Endothelial cell of umbilical vein (primary cell): ENCODE measurements around the gene NEO1. TPM values are rescaled to one million over a fixed set of nuclear protein-coding genes. Genes with fewer than 3 reads are reported as not detected.

ENCODE experiments used
- BruUV-seq: library from RNA; stranded (reverse); fragments of 400-500 nt; replicated peaks from 2 replicates; lab custom pipeline; 2021; lab: Mats Ljungman, UMichigan
- CTCF ChIA-PET: fragments of 300-600, 350-600 bp; sonication (Branson Sonifier 250); formaldehyde crosslinking; loops from one replicate; lab custom pipeline; 2021; ENCODE audit warnings: antibody characterized with exemption, inconsistent platforms; lab: Charles Lee
- POLR2A ChIA-PET: fragments of 300-600, 350-600 bp; sonication (Branson Sonifier 250); formaldehyde crosslinking; loops from one replicate; lab custom pipeline; 2021; ENCODE audit warnings: antibody characterized with exemption, inconsistent platforms; lab: Charles Lee
- DNase-seq: peaks from one replicate; pipeline ENCODE4 v3.0.0-alpha.2; 2011; ENCODE audit warnings: low read depth, low spot score
- FAIRE-seq: peaks from 2 replicates; lab custom pipeline; 2011; peaks lifted over from hg19 to GRCh38; lab: Jason Lieb, UNC
- H2AFZ ChIP-seq: 2 replicates; pipeline ENCODE4 v1.6.0; 2012; ENCODE audit warnings: low read depth, low read length, control low read depth, inconsistent platforms
- H3K27ac ChIP-seq: 2 replicates; pipeline ENCODE4 v1.5.1; 2011; ENCODE audit warnings: low read depth, mild to moderate bottlenecking, control low read depth, low read length, moderate library complexity; ENCODE audit not compliant: insufficient read depth
- H3K27me3 ChIP-seq, 2 experiments: 2 replicates each; pipeline versions ENCODE4 v1.6.0 to v1.6.1; 2011; ENCODE audit warnings: low read length in 2 of 2, mixed read lengths in 1 of 2; ENCODE audit not compliant: control insufficient read depth in 2 of 2, insufficient read depth in 2 of 2
- H3K36me3 ChIP-seq, 2 experiments: 2 replicates in 1 of 2; 3 replicates in 1 of 2; pipeline ENCODE4 v1.5.1; 2011; ENCODE audit warnings: low read length in 2 of 2, mild to moderate bottlenecking in 1 of 2, moderate library complexity in 1 of 2; ENCODE audit not compliant: control insufficient read depth in 2 of 2, insufficient read depth in 2 of 2; ENCODE audit errors: extremely low read depth in 1 of 2
- H3K4me1 ChIP-seq: 3 replicates; pipeline ENCODE4 v1.5.1; 2011; ENCODE audit warnings: mild to moderate bottlenecking, low read length; ENCODE audit not compliant: control insufficient read depth, insufficient read depth; ENCODE audit errors: extremely low read depth
- H3K4me2 ChIP-seq: 2 replicates; pipeline ENCODE4 v1.6.1; 2011; ENCODE audit warnings: low read length, control low read depth, mixed read lengths; ENCODE audit not compliant: insufficient read depth
- H3K4me3 ChIP-seq, 3 experiments: fragments of 200-600 bp in 1 of 3; sonication (generic), shearing (Covaris generic) in 1 of 3; replicated peaks in 1 of 3; 2 replicates each; pipeline ENCODE4 v1.5.1; 2011 to 2016; ENCODE audit warnings: control low read depth in 3 of 3, low read length in 3 of 3, mild to moderate bottlenecking in 2 of 3, inconsistent platforms in 1 of 3, low read depth in 1 of 3, moderate library complexity in 1 of 3; ENCODE audit not compliant: insufficient read depth in 1 of 3
- H3K79me2 ChIP-seq: 2 replicates; pipeline ENCODE4 v1.6.0; 2012; ENCODE audit warnings: low read length, inconsistent platforms; ENCODE audit not compliant: control insufficient read depth, insufficient read depth
- H3K9ac ChIP-seq: replicated peaks from 2 replicates; pipeline ENCODE3; 2011; ENCODE audit warnings: low read length, control low read depth; ENCODE audit not compliant: insufficient read depth; ENCODE audit errors: extremely low read depth
- H3K9me1 ChIP-seq: replicated peaks from 3 replicates; pipeline ENCODE4 v1.6.0; 2011; ENCODE audit warnings: mild to moderate bottlenecking, low read length; ENCODE audit not compliant: control insufficient read depth, insufficient read depth; ENCODE audit errors: extremely low read depth
- H3K9me3 ChIP-seq: replicated peaks from 2 replicates; pipeline ENCODE4 v1.5.1; 2012; ENCODE audit warnings: low read length, inconsistent platforms; ENCODE audit not compliant: control insufficient read depth, insufficient read depth
- H4K20me1 ChIP-seq: replicated peaks from 2 replicates; pipeline ENCODE3; 2011; ENCODE audit warnings: mild to moderate bottlenecking, low read length; ENCODE audit not compliant: control insufficient read depth, insufficient read depth; ENCODE audit errors: extremely low read depth
- CTCF ChIP-seq, 2 donors: IDR thresholded peaks; 1 replicate in 1 of 2; 2 replicates in 1 of 2; pipeline ENCODE4 v1.5.1; 2011; ENCODE audit warnings: low read length in 2 of 2, mild to moderate bottlenecking in 2 of 2, moderate library complexity in 2 of 2, control low read depth in 1 of 2, inconsistent platforms in 1 of 2, low read depth in 1 of 2; ENCODE audit not compliant: insufficient read depth in 1 of 2; ENCODE audit errors: extremely low read depth in 1 of 2
- EZH2 ChIP-seq: IDR thresholded peaks from 2 replicates; pipeline ENCODE4 v1.6.1; 2012; ENCODE audit warnings: borderline replicate concordance, low read depth, mild to moderate bottlenecking, moderate library complexity, low read length, inconsistent platforms; ENCODE audit not compliant: severe bottlenecking
- FOS ChIP-seq: IDR thresholded peaks from 2 replicates; pipeline ENCODE4 v1.6.1; 2011; ENCODE audit warnings: mild to moderate bottlenecking, low read length, moderate library complexity, borderline replicate concordance; ENCODE audit not compliant: insufficient read depth
- GATA2 ChIP-seq: IDR thresholded peaks from 2 replicates; pipeline ENCODE4 v1.7.0; 2011; ENCODE audit warnings: low read depth, mild to moderate bottlenecking, moderate library complexity, mixed read lengths, low read length; ENCODE audit not compliant: insufficient read length, insufficient read depth
- JUN ChIP-seq: IDR thresholded peaks from 2 replicates; pipeline ENCODE4 v1.6.1; 2011; ENCODE audit warnings: borderline replicate concordance, low read depth; ENCODE audit not compliant: insufficient read length, insufficient read depth
- MAX ChIP-seq: IDR thresholded peaks from 2 replicates; pipeline ENCODE4 v1.6.1; 2011; ENCODE audit not compliant: insufficient read depth, insufficient read length
- MYC ChIP-seq: IDR thresholded peaks from one replicate; pipeline ENCODE4 v1.6.1; 2011; ENCODE audit warnings: mild to moderate bottlenecking, low read depth, low read length
- POLR2A ChIP-seq: IDR thresholded peaks from 2 replicates; pipeline ENCODE4 v1.6.1; 2012; ENCODE audit warnings: low read depth, mild to moderate bottlenecking, control low read depth, low read length
- POLR2AphosphoS5 ChIP-seq: IDR thresholded peaks from 2 replicates; pipeline ENCODE4 v1.6.1; 2012; ENCODE audit warnings: low read depth, mild to moderate bottlenecking, control low read depth, low read length, moderate library complexity; ENCODE audit not compliant: insufficient read depth
- dilution Hi-C: fragments of 300-500 bp; cut with MboI; formaldehyde crosslinking; loops from one replicate; pipeline ENCODE4 v1.15.0; 2019; ENCODE audit warnings: low sequenced_read_pairs; ENCODE audit not compliant: extremely low pct_ligation_motif_present
- intact Hi-C: fragments of 100-400 bp; cut with micrococcal nuclease; formaldehyde crosslinking; loops from one replicate; pipeline ENCODE4 v1.10.0; 2022
- polyA plus RNA-seq, 4 experiments: library from polyadenylated mRNA; depleted of rRNA in 3 of 4; stranded (reverse) in 3 of 4; unstranded in 1 of 4; fragments of >200 nt; gene quantifications; 2 replicates each; pipeline versions ENCODE4 v1.2.1 to v1.2.3, GENCODE V29; 2011 to 2012; ENCODE audit warnings: missing spikeins in 1 of 4
- total RNA-seq: library from RNA; stranded (reverse); gene quantifications from 2 replicates; pipeline ENCODE4 v1.2.3, GENCODE V29; 2021

NEO1 gene
- total and polyA plus RNA-seq, 2 donors (not counting 3 experiments of a cell fraction or from before 2014, with no cell fraction given): 0.12 to 0.35 TPM

- intact Hi-C loops (no loop called here), dilution Hi-C loops (no loop called here)
- H3K9ac ChIP-seq: no peak overlapping the region
- H3K4me1 ChIP-seq: no peaks in the 10 kb centered on the region
- BruUV-seq: no TSS peak
- no peaks in the 10 kb centered on the region for H4K20me1 ChIP-seq
- ChIA-PET CTCF (no interaction called here), POLR2A (no interaction called here)
- FAIRE-seq (no peak), DNase-seq (no peak)
- H3K27me3 ChIP-seq: no peaks in the 10 kb centered on the region
- no peak overlapping the region for H2AFZ ChIP-seq
- TF ChIP-seq POLR2A: no peak
- no peak for TF ChIP-seq MYC
- TF ChIP-seq MAX: no peak
- TF ChIP-seq POLR2AphosphoS5: no peak
- no peak for TF ChIP-seq GATA2
- no peak for TF ChIP-seq CTCF (IDR thresholded peaks at IDR 0.05; ENCODE audit: extremely low read depth in 1 of 2, insufficient read depth in 1 of 2, low read depth in 1 of 2, low read length in 2 of 2)
- TF ChIP-seq FOS: no peak
- TF ChIP-seq JUN: no peak
- no peak for TF ChIP-seq EZH2
- H3K79me2 ChIP-seq: no peaks in the 10 kb centered on the region
- no peaks in the 10 kb centered on the region for H3K9me3 ChIP-seq
- no peak overlapping the region for H3K27ac ChIP-seq
- no peak overlapping the region for H3K4me3 ChIP-seq
- no peaks in the 10 kb centered on the region for H3K36me3 ChIP-seq
- no peaks in the 10 kb centered on the region for H3K9me1 ChIP-seq
- no peak overlapping the region for H3K4me2 ChIP-seq
Measured at GRCh38 chr15:73334086-73334485, 281.8 kb downstream of the NEO1 start.
